Activated T-cell treated with anti-CD3 and anti-CD28 coated beads, Interleukin-2, amount 50 U/mL, for 48 hours (primary cell): ENCODE data around the gene ARL13A.
A peak's percentile ranks its signal among the peaks of the same experiment; 100 is the strongest.
"Not testable (repeated sequence)": the region's sequence is repeated elsewhere in the genome, so short reads cannot be mapped to it uniquely, and the experiment has no call there.

ENCODE experiments used
- DNase-seq, 2 experiments: peaks; one replicate each; pipeline ENCODE4 v3.0.0-alpha.2; 2020

ARL13A gene

GRCh38 chrX:100994352-100995281, 25.1 kb downstream of the ARL13A start:
- peak; percentile 32 to 43 for DNase-seq

- DNase-seq = peak; percentile 54 to 62
Observed at GRCh38 chrX:100995469-100995868, 26.0 kb downstream of the ARL13A start.

- no peak for DNase-seq
Observed at GRCh38 chrX:100999451-100999850, 29.9 kb downstream of the ARL13A start.

DNA sequence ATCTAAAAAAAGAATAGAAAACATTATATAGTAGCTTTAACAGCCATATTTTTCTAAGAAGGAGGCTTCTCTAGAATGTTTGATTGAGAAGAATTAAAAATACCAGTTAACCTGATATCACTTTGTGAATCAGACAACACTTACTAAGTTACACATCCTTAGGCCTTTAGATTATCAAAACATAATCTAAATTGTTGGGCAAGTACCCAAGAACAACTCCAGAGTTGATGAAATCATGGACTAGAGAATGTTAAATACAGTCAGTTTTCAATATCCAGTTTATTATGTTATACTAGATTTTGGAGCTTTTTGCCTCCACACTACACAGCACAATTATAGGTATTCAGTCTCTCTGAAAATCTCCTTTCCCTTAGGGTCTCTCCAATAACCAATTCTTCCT, 39.6 kb downstream of the ARL13A start:
- no peak for DNase-seq

GRCh38 chrX:101012031-101012430, 42.5 kb downstream of the ARL13A start:
- not testable (repeated sequence) for DNase-seq

GRCh38 chrX:101022020-101022419, 52.5 kb downstream of the ARL13A start:
- DNase-seq = no peak

GRCh38 chrX:101025126-101025525, 55.6 kb downstream of the ARL13A start:
- no peak for DNase-seq

- DNase-seq = no peak
Observed at GRCh38 chrX:101028562-101028961, 59.1 kb downstream of the ARL13A start.

DNA sequence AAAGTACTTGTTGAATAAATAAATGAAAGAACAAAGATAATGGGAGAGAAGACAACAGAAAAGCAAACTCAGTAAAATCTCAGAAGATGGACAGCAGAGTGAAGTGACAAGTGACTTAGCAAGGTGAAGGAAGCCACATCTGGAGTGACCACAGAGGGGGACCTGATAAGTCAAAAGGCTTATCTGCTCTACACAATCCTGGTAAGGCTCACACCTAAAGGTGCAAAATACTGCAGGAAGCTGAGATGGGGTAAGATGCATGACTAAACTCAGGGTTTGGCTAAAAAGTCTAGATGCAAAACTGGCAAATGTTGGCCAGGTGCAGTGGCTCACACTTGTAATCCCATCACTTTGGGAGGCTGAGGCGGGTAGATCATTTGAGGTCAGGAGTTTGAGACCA, 60.2 kb downstream of the ARL13A start:
- DNase-seq = no peak

- no peak for DNase-seq
Observed at GRCh38 chrX:101037231-101037630, 67.7 kb downstream of the ARL13A start.

GRCh38 chrX:101040197-101040596, 70.7 kb downstream of the ARL13A start:
- DNase-seq = no peak
